ENCODE results near the gene HMGCR.
"Not testable (repeated sequence)": the region's sequence is repeated elsewhere in the genome, so short reads cannot be mapped to it uniquely, and the experiment has no call there.

The HMGCR gene

GRCh38 chr5:75336615-75337336, at the start of gene HMGCR:
Gene HMGCR (plus strand): TSS chr5:75337220. CDS start chr5:75342606, 5,386 bp downstream.
- DNase-seq, result peak; percentile 99

GRCh38 chr5:75291844-75292243, 45.2 kb upstream of the HMGCR start:
- not testable (repeated sequence) for DNase-seq

- DNase-seq, result no peak
Observed at GRCh38 chr5:75300084-75300483, 36.9 kb upstream of the HMGCR start.

GRCh38 chr5:75303419-75303818, 33.6 kb upstream of the HMGCR start:
- DNase-seq, result no peak

- DNase-seq, result not testable (repeated sequence)
Observed at GRCh38 chr5:75304486-75304885, 32.5 kb upstream of the HMGCR start.

- DNase-seq, result no peak
Observed at GRCh38 chr5:75306746-75307145, 30.3 kb upstream of the HMGCR start.

GRCh38 chr5:75310212-75310611, 26.8 kb upstream of the HMGCR start:
- DNase-seq, result no peak

GRCh38 chr5:75319148-75319547, 17.9 kb upstream of the HMGCR start:
- peak; percentile 44 for DNase-seq

- no peak for DNase-seq
Observed at GRCh38 chr5:75319638-75320037, 17.4 kb upstream of the HMGCR start.

- DNase-seq, result peak; percentile 19
Observed at GRCh38 chr5:75320371-75320770, 16.6 kb upstream of the HMGCR start.

- no peak for DNase-seq
Observed at GRCh38 chr5:75322066-75322465, 15.0 kb upstream of the HMGCR start.

- DNase-seq, result no peak
Observed at GRCh38 chr5:75324791-75325190, 12.2 kb upstream of the HMGCR start.

GRCh38 chr5:75325242-75325641, 11.8 kb upstream of the HMGCR start:
- no peak for DNase-seq

GRCh38 chr5:75330404-75330803, 6.6 kb upstream of the HMGCR start:
- DNase-seq, result no peak

GRCh38 chr5:75331095-75332090, 5.6 kb upstream of the HMGCR start:
- DNase-seq, result no peak

GRCh38 chr5:75333759-75334158, 3.3 kb upstream of the HMGCR start:
- DNase-seq, result not testable (repeated sequence)

- not testable (repeated sequence) for DNase-seq
Observed at GRCh38 chr5:75334413-75334812, 2.6 kb upstream of the HMGCR start.

- no peak for DNase-seq
Observed at GRCh38 chr5:75335486-75335885, 1.5 kb upstream of the HMGCR start.

GRCh38 chr5:75335952-75336614, 937 bp upstream of the HMGCR start:
- peak; percentile 19 for DNase-seq

GRCh38 chr5:75337366-75338021, 474 bp downstream of the HMGCR start:
- no peak for DNase-seq

- no peak for DNase-seq
Observed at GRCh38 chr5:75338408-75338807, 1.4 kb downstream of the HMGCR start.

GRCh38 chr5:75340714-75341478, 3.9 kb downstream of the HMGCR start:
- DNase-seq, result no peak
